NCI-H1417 (cell line): ENCODE data around the gene CASP8AP2.
"Not testable (repeated sequence)": the region's sequence is repeated elsewhere in the genome, so short reads cannot be mapped to it uniquely, and the experiment has no call there.

Experiments
- DNase-seq, 3 experiments: peaks; one replicate each; lab custom pipeline; 2025; lab: John Stamatoyannopoulos, UW

Gene CASP8AP2

DNA sequence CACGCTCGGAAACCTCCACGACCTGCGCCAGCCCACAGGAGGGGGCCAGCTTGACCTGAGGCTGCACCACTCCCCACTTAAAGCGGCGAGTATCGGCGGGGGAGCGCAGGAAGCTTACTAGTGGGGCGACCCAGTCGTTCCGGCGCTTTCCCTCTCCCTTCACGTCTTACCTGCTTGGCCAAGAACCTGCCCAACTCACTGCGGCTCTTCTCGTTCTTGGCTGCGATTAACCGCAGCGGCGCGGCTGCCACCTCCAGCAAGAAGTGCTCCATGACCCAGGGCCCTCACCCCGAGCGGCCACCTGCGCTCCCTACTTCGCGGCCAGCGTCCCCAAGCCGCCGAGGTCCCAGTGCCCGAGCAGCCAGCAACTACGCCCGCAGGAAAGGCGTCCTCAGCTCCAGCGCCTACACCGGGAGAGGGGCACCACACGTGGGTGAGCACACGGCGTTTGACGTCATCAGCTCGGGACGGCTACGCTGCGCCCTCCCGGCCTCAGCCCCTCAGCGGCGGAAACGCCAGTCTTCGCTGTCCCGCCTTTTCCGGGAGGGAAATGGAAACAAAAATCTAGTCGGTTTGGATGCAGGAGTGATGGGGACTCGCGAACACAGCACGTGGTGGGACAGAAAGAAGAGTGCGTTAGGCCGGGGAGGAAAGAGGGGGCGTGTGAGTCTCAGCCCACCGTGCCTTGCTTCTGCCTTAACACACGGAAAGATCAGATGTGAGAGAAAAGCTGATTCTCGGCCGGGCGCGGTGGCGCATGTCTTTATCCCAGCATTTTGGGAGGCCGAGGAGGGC, 10.1 kb upstream of the CASP8AP2 start, which contains the start of gene MDN1:
Gene MDN1, minus strand, starts transcription at position 459 of the 795 bp plus-strand sequence. Its CDS starts 187 bp downstream, at position 272.
- peak; percentile 91 to 96 (median 95) for DNase-seq

DNA sequence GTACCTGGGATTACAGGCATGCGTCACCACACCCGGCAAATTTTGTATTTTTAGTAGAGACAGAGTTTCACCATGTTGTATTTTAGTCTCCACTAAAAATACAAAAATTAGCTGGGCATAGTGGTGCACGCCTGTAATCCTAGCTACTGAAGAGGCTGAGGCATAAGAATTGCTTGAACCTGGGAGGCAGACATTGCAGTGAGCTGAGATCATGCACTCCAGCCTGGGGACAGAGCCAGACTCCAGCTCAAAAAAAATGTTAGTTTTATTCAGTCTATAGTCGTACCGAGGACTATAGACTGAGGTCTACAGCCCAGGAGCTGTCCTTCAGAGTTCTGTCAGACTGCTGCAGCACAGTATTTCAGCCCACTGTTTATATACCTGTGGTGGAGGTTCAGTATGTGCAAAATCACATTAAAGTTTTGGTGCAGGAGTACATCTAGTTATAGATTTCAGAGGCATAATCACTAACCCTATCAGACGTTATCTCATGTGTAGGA, 3.6 kb upstream of the CASP8AP2 start:
- no peak for DNase-seq

DNA sequence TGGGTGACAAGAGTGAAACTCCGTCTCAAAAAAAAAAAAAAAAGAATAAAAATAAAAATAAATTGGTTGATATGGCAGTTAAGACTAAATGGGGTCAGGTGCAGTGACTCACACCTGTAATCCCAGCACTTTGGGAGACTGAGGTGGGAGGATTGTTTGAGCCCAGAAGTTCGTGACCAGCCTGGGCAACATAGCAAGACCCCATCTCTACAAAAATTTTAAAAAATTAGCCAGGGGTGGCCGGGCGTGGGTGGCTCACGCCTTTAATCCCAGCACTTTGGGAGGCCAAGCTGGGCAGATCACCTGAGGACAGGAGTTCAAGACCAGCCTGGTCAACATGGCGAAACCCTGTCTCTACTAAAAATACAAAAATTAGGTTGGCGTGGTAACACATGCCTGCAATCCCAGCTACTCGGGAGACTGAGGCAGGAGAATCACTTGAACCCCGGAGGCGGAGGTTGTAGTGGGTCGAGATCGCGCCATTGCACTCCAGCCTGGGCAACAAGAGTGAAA, 1.1 kb upstream of the CASP8AP2 start:
- DNase-seq: not testable (repeated sequence)

DNA sequence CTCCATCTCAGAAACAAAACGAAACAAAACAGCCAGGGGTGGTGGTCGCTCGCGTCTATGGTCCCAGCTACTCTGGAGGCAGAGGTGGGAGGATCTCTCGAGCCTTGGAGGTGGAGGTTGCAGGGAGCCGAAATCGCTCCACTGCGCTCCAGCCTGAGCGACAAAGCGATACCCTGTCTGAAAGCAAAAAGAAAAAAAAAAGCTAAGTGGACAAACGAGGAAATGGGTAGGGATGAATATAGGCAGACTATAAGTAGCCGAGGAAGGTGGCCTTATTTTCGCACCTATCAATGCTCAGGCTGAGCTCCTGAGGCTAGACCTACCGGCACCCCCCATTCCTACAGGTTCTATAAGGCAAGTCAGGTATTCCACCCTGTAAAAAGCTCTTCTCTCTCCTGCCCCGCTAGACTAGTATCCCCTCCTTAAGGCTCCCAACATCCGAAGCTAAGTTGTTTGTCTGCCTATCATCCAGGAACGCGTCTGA, 650 bp upstream of the CASP8AP2 start:
- DNase-seq: no peak

DNA sequence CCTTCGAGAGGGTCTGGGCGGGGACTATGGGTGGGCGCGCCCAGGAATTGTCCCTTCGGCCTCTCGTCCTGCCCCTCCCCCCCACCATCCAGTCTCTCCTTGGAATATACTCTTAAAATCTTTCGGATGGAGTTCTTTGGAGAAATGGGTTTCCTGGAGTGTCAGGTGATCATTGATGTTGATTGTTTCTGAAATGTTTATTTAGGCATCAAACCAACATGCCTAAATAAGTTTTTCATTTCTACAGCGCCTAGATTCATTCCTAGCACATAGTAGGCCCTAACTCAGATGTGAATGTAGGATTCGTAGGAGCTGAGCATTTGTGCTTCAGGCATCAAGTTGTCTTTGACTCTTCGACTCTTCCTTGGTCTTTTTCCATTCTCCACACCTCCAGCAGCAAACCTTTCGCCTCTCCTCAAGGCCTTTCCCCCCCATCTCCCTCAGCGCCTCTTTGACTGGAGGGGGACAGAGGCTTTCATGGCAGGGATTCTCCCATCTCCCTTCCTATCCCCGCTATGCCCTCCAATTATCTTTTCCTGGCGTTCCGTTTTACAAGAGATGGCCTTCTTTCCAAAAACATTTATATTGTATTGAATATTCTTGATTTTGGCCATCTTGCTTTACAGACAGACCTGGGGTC, 610 bp downstream of the CASP8AP2 start:
- DNase-seq: peak; percentile 49 to 70 (median 53)

DNA sequence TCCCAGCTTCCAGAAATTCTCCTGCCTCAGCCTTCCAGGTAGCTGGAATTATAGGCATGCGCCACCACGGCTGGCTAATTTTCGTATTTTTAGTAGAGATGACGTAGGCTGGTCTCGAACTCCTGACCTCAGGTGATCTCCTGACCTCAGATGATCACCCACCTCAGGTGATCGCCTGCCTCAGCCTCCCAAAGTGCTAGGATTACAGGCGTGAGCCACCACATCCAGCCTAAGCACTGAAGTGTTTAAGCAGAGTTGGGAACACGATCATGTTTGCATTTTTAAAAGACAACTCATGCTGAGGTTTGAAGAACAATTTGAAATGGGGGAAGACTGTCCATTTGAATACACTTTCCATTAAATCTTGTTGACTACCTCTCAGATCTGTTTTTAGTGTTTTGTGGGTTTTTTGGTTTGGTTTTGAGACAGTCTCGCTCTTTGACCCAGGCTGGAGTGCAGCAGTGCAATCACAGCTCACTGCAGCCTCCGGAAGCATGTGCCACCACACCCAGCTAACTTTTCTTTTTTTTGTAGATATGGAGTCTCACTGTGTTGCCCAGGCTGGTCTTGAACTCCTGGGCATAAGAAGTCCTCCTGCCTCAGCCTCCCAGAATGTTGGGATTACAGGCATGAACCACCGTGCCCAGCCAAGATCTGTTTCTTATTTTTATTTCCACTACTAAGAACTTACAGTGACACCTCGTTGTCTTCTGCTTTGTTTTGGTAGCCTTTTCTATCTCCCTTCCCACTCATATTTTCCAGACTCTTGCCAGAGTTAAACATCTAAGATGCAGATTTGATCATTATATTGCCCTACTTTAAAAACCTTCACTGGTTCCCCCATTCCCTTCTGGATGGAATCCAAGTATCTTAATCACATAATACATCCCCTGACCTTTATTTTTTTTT, 5.5 kb downstream of the CASP8AP2 start:
- DNase-seq: no peak

DNA sequence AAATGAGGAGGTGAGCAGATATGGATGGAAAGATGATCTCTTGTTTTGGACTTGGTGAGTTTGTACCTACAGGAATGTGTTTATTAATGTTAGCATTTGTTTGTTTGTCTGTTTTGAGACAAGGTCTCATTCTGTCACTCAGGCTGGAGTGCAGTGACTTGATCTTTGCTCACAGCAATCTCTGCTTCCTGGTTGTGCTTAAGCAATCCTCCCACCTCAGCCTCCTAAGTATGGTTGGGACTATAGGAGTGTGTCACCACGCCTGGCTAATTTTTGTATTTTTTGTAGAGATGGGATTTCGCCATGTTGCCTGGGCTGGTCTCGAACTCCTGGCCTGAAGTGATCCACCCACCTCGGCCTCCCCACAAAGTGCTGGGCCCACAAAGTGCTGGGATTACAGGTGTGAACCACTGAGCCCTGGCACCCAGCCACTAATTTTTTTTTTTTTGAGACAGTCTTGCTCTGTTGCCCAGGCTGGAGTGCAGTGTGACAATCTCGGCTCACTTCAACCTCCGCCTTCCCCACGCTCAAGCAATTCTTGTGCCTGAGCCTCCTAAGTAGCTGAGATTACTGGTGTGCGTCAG, 7.1 kb downstream of the CASP8AP2 start:
- DNase-seq: no peak

DNA sequence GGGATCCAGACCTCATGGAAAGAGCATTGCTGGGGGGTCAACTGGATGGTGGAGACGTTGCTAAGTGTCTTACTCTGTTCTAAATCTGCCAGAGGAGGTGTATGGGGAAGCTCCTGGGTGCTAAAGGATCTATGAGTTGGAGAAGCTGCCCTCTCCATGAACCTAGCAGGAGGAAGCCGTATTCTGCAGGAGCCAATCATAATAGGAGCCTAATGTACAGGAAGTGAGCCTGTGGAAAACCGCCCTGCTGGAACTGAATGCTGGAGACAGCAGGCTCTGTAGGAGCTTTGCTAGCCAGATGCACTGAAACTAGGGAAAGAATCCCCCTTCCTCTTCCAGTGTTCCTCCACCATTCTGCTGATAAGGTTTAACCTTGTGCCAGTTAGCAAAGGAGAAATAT, 10.9 kb downstream of the CASP8AP2 start:
- no peak for DNase-seq

DNA sequence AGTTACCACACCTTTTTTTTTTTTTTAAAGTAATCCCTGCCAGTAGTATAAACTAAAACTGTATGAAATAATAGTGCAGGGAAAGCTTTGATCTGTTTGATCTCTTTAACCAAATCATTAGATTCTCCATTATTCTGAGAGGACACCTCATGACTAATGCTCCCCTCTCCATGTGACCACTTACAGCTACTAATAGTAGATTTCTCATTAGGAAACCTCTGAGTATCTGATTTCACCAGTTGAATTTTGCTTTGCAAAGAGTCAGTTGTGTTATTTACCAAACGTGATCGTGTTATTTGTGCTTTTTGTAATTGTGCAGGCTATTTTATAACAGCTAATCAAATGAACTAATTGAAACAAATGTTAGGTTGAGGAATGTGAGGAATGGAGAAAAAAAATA, 12.5 kb downstream of the CASP8AP2 start:
- DNase-seq: no peak

DNA sequence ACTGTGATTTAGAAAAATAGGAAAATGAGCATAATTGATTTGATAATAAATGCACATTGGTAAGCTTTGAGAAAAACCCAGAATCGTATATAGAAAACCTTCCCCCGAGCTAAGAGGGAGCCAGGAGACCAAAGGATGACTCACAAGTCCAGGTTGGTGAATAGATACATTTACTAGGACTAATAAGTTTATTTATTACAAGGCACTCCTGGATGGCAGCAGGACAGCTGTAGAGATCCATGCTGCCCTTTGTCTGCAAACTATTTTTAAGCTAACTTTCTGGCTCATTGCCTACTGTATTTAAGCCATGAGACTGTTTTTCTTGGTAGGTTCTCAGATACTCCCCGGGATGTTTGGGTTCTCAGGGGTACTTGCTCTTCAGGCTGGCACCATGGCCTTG, 13.4 kb downstream of the CASP8AP2 start:
- DNase-seq: no peak

DNA sequence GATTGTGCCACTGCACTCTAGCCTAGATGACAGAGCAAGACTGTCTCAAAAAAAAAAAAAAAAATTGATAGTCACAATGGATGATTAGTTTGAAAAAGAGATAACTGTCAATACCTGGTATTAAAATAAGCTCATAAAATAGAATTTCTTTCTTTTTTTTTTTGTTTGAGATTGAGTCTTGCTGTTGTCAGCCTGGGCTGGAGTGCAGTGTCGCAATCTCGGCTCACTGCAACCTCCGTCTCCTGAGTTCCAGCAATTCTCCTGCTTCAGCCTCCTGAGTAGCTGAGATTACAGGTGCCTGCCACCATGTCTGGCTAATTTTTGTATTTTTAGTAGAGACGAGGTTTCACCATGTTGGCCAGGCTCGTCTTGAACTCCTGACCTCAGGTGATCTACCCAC, 17.8 kb downstream of the CASP8AP2 start:
- not testable (repeated sequence) for DNase-seq

DNA sequence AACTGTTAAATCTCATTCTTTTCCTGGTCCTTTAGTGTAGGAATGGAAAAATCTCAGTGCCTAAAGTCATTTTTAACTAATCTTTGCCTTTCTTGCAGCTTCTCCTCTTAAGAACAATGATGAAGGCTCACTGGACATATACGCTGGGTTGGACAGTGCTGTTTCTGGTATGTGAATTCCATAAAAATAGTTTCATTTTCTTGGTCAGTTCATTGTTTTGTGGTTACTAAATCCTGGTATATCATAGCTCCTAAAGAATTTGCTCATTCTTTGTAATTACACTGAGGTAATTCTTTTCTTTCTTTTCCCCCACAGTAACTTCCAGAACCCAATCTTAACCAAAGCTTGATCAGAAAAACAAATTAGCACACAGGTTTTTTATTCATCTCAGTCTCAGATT, 23.4 kb downstream of the CASP8AP2 start:
- DNase-seq: no peak

DNA sequence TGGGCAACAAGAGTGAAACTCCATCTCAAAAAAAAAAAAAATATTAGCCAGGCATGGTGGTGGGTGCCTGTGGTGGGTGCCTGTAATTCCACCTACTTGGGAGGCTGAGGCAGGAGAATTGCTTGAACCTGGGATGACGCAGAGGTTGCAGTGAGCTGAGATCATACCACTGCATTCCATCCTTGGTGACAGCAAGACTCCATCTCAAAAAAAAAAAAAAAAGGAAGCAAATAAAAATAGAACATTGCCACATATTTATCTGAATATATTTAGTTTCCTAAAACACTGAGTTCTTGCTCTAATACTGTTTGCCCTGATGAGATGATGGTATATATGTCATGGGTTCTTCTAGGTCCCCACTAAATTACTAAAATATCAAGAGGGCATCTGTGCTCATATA, 28.4 kb downstream of the CASP8AP2 start:
- DNase-seq: no peak

DNA sequence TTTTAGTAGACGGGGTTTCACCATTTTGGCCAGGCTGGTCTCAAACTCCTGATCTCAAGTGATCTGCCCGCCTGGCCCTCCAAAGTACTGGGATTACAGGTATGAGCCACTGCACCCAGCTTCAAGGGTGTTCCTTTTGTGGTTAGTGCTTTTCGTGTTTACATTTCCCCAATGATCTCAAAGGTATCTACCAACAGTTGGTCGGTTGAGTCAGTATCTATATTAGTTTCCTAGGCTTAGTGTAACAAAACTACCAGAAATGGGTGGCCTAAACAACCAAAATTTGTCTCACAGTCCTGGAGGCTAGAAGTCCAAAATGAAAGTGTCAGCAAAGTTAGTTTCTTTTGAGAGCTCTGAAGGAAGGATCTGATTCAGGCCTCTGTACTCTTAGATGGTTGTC, 30.1 kb downstream of the CASP8AP2 start:
- no peak for DNase-seq

DNA sequence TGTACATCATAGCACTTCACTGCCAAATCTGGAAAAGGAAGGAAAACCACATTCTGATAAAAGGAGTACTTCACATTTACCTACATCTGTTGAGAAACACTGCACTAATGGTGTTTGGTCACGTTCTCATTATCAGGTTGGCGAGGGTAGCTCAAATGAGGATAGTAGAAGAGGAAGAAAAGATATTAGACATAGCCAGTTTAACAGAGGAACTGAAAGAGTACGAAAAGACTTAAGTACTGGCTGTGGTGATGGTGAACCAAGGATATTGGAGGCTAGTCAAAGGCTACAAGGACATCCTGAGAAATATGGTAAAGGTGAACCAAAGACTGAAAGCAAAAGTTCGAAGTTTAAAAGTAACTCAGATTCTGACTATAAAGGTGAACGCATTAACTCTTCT, 32.6 kb downstream of the CASP8AP2 start:
- no peak for DNase-seq

DNA sequence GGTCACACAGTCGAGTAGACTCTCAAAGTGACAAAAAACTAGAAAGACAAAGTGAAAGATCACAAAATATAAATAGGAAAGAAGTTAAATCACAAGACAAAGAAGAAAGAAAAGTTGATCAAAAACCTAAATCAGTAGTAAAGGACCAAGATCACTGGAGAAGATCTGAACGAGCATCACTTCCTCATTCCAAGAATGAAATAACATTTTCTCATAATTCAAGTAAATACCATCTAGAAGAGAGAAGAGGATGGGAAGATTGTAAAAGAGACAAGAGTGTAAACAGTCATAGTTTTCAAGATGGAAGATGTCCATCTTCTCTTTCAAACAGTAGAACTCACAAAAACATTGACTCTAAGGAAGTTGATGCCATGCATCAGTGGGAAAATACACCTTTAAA, 33.0 kb downstream of the CASP8AP2 start:
- no peak for DNase-seq

DNA sequence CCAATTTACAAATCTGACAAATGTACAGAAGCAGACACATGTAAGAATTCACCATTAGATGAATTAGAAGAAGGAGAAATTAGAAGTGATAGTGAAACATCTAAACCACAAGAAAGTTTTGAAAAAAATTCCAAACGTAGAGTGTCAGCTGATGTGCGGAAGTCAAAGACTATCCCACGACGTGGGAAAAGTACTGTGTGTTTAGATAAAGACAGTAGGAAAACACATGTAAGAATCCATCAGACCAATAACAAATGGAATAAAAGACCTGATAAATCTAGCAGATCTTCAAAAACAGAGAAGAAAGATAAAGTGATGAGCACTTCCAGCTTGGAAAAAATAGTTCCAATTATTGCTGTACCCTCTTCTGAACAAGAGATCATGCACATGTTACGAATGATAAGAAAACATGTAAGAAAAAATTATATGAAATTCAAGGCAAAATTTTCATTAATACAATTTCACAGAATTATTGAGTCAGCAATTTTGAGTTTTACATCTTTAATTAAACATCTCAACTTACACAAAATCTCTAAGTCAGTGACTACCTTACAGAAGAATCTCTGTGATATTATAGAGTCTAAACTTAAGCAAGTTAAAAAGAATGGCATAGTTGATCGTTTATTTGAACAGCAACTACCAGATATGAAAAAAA, 36.5 kb downstream of the CASP8AP2 start:
- DNase-seq: no peak

DNA sequence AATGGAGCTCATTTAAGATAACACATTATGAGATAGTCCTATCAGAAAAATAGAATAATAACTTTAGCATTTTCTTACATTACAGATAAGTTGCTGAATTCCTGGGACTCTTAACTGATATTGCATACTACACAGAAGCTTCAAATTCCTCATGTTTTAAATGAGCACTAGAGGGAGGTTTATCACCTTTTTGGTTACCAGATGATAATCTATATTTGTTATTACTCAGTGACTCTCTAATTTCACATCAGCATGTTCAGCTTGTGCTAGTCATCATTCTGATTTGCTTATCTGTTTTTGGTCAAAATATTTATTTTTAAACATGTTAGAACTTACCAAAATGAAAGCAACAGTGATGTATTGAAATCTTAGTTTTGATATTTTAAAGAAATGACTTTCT, 44.0 kb downstream of the CASP8AP2 start:
- DNase-seq: no peak

DNA sequence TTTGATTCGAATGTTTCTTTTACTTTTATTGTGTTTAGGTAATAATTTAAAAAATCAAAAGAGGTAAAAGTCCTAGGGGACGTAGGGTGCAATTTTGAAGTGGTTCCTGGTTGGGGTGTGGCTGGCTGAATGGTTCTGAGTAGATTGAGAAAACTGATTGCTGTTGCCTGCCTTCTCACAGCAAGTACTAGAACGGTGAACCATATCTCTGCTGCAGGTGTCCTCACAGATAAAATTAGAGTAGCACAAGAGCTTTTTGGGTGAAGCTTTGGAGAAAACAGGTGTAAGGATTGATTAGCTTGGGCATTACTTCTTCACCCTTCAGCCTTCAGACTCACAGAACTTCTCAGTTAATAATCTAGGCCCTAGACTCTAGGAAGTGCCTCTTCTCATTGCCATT, 44.8 kb downstream of the CASP8AP2 start:
- DNase-seq: no peak

DNA sequence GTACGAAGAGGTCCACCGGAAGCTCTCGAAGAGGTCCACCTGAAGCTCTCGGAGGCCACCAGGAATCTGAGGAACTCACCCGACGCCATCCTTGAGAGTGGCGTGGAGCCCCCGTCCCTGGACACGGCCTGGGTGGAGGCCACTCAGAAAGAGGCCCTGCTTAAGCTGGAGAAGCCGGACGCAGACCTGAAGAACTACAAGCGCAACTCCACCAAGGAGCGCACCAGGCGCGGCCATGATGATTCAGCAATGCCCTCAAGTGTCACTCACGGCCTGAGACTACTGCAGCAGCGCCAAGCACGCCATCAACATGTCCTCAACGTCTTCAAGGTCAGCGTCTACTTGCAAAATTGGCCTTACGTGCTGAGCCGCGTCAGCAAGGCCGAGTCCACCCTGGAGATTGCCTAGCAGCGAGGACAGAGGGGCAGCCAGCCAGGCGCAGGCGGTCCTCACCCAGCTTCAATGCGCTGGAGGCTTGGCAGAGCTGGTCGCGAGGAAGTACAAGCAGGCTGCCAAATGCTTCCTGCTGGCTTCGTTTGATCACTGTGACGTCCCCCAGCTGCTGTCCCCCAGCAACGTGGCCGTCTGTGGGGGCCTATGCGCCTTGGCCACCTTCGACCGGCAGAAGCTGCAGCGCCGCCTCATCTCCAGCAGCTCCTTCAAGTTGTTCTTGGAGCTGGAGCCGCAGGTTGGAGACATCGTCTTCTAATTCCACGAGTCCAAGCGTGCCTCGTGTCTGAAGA, 56.9 kb downstream of the CASP8AP2 start:
- DNase-seq: no peak
